C1 segment of cervical spinal cord (tissue), 14 donors: ENCODE measurements around the gene SLC66A3.
"Not testable (repeated sequence)": the region's sequence is repeated elsewhere in the genome, so short reads cannot be mapped to it uniquely, and the experiment has no call there.

Experiments used
- DNase-seq, 14 donors: peaks; one replicate each; lab custom pipeline; 2025; lab: John Stamatoyannopoulos, UW

Gene SLC66A3

DNA sequence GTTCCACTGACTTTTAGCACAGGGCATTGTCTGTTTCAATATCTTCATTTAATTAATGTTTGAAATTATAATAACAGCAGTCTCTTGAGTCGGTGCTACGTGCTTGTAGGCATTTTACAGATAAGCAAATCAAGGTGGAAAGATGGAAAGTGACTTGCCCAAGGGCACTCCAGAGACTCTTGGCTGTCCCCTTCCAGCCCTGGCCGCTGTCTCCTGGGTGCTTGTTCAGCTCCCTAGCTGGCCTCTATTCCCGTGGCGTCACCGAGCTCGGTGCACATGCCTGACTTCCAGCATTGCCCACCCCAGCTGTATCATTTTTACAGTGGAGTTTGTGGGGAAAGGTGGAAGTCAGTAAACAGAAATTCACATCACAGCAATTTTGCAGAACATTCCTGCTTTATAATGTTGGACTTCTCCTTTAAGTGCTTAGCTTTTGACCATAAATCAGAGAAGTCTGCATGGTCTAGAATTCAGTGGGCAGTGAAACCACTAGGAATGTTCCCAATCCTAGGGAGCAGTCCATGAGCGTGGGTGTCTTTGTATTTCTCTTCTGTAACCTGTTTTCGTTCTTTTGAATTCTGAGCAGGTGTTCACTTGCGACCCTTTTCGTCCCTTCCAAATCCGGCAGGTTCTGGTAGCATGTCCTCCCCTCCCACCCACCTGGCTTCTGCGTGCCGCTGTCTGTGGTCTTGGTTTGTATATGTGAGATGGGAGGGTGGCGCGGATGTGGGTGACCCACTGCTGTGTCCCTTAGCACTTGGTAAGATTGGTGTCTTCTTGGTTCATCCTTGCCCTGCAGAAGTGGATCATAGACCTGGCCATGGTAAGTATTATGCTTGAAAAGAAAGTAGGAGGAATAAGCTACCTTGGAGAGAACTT lies 8.4 kb downstream of the SLC66A3 start:
- no peak for DNase-seq

DNA sequence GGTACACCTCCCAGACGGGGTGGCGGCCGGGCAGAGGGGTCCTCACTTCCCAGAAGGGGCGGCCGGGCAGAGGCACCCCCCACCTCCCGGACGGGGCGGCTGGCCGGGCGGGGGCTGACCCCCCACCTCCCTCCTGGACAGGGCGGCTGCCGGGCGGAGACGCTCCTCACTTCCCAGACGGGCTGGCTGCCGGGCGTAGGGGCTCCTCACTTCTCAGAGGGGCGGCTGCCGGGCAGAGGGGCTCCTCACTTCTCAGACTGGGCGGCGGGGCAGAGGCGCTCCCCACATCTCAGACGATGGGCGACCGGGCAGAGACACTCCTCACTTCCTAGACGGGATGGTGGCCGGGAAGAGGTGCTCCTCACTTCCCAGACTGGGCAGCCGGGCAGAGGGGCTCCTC lies 9.8 kb downstream of the SLC66A3 start:
- not testable (repeated sequence) for DNase-seq

- DNase-seq: no peak
Measured at GRCh38 chr2:11166476-11166875, 11.2 kb downstream of the SLC66A3 start.

DNA sequence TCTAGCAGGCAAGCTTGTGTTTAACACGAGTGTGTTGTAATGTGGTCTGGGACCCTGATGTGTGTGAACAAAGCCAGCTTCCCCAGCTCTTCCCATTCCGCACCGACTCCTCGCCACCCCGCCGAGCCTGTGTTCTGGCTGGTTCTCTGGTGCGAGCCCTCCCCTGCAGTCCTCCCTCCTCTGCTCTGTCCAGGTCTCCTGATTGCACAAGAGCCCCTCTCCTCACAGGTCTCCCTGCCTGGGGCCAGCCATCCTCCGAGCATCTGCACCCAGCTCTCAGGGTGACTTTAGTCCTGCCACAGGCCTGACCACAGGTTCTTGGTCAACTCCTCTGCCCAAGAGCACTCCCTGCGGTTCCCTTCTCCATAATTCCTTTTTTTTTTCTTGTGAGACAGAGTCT lies 13.2 kb downstream of the SLC66A3 start:
- no peak for DNase-seq

DNA sequence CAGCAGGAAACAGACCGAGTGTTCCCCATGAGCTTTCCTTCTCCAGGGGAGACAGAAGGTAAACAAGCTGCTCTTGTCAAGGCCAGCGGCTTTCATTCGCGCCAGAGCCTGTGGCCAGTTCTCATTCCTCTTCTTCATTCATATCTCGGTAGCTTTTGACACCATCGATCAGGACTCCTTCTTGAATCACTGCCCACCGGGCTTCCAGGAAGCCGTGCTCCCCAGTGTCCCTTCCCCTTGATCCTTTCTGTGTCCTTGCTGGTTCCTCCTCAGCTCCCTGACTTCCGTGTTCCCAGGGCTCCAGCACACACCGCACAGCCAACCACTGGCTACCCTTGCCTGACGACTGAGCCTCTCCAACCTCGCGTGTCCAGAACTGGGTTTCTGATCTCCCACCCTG lies 14.1 kb downstream of the SLC66A3 start:
- DNase-seq: no peak

GRCh38 chr2:11174222-11174621 lies 19.0 kb downstream of the SLC66A3 start:
- no peak for DNase-seq

GRCh38 chr2:11175293-11175795 lies 20.1 kb downstream of the SLC66A3 start:
- peak in 1 of 14 donors; percentile 15 for DNase-seq

DNA sequence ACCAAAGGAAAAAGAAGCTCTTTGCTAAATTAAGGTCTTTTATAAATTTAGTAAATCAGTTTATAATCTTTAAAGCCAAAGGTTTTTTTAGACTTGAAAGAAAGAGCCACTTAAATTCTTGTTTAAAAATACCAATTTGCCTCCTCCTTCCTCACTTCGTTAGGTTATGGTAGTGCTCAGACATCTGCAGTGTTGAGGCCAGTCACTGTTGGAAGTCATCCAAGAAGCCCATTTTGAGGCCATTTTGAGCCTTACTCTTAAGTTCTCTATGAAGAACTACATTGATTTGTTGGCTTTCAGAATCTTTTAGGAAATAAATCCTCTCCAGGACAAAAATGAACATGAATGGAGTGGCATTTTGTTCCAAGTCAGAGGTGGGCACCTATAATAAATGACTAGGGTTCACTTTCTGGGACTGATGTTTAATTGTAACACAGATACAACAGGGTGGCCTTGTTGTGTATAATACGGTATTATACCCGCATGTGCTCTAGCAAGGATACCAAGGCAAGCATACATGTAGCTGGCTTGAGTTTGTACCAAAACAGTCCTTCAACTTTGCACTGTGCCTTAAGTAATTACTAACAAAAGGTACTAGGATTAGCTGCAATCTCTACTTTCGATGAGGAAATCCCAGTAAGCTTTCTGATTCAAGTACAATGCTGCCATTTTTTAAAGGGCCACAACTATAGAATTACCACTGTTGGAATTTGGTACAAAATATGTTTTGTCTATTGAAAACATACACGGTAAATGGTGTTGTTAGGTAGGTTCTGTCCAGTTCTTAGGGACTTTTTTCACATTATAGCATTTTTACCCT lies 22.8 kb downstream of the SLC66A3 start:
- DNase-seq: no peak

GRCh38 chr2:11179196-11179595 lies 23.9 kb downstream of the SLC66A3 start:
- DNase-seq: no peak

- DNase-seq: no peak
Measured at GRCh38 chr2:11179899-11180298, 24.6 kb downstream of the SLC66A3 start.

DNA sequence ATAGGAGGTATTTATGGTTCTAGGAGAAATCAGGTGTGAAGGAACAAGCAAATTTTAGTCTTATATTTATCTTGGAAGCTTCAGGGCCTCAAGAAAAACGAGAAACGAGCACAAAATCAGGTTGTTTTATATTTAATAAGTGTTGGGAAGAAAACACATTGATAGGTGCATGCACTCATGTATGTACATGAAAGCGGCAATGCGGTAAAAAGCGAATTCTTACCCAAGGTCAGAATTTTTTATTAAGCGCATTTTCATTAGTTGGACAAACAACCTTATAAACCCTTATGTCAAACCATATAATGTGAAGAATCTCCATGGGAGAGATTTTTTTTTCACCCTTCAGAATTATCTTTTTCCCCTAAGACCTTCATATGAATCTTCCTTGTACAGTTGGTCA lies 25.4 kb downstream of the SLC66A3 start:
- DNase-seq: no peak

DNA sequence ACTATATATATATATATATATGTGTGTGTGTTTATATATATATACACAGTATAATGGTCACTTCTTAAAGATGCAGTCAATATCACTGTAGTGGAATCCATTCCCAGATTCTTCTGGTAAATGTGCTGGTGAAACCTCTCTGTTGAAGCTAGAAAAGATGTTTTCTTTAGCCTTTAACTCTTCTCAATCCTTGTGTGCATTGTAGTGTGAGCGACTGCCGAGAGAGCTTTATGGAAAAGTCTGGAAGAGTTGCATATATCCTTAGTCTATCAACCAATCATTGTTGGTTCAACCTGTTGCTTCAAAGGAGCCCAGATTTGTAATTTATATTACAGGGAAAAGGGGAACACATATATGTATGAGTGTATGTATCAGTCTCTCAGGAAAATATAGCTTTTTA lies 27.7 kb downstream of the SLC66A3 start:
- no peak for DNase-seq

DNA sequence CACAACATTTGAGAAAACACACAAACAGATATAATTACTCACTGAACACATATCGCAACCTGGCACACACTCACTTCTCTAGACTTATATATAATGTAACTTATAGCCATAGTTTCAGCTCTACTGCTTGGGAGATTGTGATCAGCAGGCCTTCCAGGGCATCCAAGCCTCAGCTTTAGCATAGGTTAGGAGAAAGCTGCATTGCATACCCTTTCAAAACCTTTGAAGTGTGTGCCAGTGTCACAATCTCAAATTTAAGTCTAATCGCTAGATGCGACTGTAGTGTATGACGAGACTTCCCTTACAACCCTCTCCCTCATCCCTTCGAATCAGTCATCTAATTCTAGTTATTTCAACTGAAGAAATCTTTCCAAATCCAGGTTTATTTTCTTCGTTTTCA lies 30.9 kb downstream of the SLC66A3 start:
- DNase-seq: no peak

- no peak for DNase-seq
Measured at GRCh38 chr2:11187083-11187619, 31.9 kb downstream of the SLC66A3 start.

DNA sequence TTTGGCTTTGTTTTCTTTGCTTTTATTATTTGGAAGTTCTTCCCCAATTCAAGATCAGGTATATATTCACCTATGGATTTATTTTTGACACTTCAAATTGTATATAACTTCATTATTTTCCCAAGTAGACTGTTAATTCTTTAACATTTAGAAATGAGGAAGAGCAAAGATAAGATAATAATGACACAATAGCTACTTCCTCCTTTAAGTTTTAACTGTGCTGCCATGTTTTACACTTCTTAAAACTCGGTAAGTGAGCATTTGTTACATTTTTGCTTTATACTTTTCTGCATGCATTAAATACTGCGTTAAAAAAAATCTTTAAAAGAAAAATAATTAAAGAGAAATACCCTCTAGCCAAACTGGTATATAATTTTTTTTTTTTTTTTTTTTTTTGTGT lies 32.5 kb downstream of the SLC66A3 start:
- DNase-seq: no peak

- DNase-seq: no peak
Measured at GRCh38 chr2:11196246-11196645, 41.0 kb downstream of the SLC66A3 start.

GRCh38 chr2:11200651-11201050 lies 45.4 kb downstream of the SLC66A3 start:
- no peak for DNase-seq

DNA sequence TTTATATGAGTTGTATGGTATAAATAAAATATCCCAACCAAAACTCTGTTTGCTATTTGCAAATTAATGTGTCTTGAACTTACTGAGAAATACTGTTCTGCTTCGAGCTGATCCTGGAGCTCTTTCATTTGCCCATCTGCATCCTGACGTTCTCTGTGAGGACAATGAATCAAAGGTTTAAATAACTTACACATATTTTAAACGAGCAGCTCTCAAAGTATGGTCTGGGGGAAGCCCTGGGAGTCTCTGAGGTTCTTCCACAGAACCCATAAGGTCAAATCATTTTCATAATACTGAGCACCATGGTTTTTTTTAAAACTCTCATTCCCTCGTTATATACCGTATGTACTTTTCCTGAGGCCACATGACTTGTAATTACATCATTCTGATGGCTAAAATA lies 46.7 kb downstream of the SLC66A3 start:
- no peak for DNase-seq

GRCh38 chr2:11203480-11203879 lies 48.2 kb downstream of the SLC66A3 start:
- no peak for DNase-seq

GRCh38 chr2:11208083-11208482 lies 52.8 kb downstream of the SLC66A3 start:
- DNase-seq: no peak

DNA sequence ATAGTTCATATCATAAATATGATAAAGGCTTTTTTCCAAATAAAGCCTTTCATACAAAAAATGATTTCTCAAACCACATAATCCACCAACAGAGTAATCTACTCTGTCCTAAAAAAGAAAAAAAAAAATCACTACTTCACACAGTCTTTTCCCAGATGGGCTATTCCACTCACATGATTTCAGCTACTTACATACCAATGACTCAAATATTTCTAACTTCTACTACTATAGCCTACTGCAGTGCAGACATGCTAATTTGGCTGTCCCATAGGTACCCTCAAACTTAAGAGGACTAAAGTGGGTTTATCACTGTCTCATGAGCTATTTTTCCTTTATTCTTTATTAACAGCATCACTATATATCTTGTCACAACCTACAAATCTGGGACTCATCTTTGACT lies 57.4 kb downstream of the SLC66A3 start:
- DNase-seq: no peak

DNA sequence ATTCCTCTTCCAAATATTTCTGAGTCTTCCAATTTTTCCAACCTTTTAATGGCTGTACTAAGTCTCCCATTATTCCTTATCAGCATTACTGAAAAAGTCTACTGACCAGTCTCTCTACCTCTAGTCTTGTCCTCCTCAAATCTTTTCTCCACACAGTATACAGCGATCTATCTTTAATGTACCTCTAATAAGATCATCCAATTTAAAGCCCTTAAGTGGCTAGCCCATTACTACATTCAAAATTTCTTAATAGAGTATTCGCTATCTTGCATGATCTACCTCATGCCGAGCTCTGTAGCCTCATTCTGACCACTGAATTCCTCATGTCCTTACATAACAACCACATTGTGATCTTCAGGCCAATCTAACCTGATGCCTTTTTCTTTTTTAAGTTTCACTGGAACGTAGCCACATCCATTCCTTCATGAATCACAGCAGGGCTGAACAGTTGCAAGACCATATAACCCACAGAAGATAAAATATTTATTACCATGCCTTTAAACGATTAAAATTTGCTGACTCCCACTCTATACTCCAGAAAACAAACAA lies 57.9 kb downstream of the SLC66A3 start:
- no peak for DNase-seq
